Thymus (tissue), 11 donors: ENCODE results near the gene ANKRD24. TPM values are rescaled to one million over a fixed set of nuclear protein-coding genes. Genes with fewer than 3 reads are reported as not detected.

Source experiments
- DNase-seq, 9 donors: peaks; one replicate each; pipeline ENCODE4 v3.0.0-alpha.2; 2013; ENCODE audit warnings: low spot score in 9 of 9, low read depth in 6 of 9, missing footprints in 1 of 9
- H3K27ac ChIP-seq, 2 donors: one replicate each; pipeline ENCODE4 v1.5.1; 2013; ENCODE audit warnings: control low read depth in 1 of 2, low read depth in 1 of 2, low read length in 1 of 2, mild to moderate bottlenecking in 1 of 2, moderate library complexity in 1 of 2
- H3K27me3 ChIP-seq, 2 donors: one replicate each; pipeline ENCODE4 v1.5.1; 2013; ENCODE audit warnings: low read length in 1 of 2; ENCODE audit not compliant: control insufficient read depth in 2 of 2, insufficient read depth in 1 of 2
- H3K36me3 ChIP-seq, 2 donors: one replicate each; pipeline ENCODE4 v1.5.1; 2013; ENCODE audit warnings: low read length in 1 of 2, mild to moderate bottlenecking in 1 of 2, moderate library complexity in 1 of 2; ENCODE audit not compliant: control insufficient read depth in 2 of 2, insufficient read depth in 2 of 2
- H3K4me1 ChIP-seq, 2 donors: one replicate each; pipeline ENCODE4 v1.5.1; 2013; ENCODE audit warnings: low read length in 2 of 2; ENCODE audit not compliant: control insufficient read depth in 2 of 2, insufficient read depth in 2 of 2
- H3K4me3 ChIP-seq, 2 donors: one replicate each; pipeline ENCODE4 v1.5.1; 2013; ENCODE audit warnings: low read length in 2 of 2, control low read depth in 1 of 2, mild to moderate bottlenecking in 1 of 2
- H3K9me3 ChIP-seq, 2 donors: one replicate each; pipeline ENCODE4 v1.5.1; 2013; ENCODE audit warnings: low read length in 1 of 2, mild to moderate bottlenecking in 1 of 2; ENCODE audit not compliant: control insufficient read depth in 2 of 2, insufficient read depth in 1 of 2
- WGBS: extraction: QIAGEN DNeasy Blood & Tissue Kit; methylation state at CpG from one replicate; pipeline ENCODE4 v1.1.7; 2013; 5-methylcytosine and 5-hydroxymethylcytosine counted together
- polyA plus RNA-seq: library from polyadenylated mRNA; stranded (reverse); fragments of 200-250 nt; gene quantifications from one replicate; pipeline ENCODE4 v1.2.3, GENCODE V29; 2013
- total RNA-seq: library from RNA; stranded (reverse); fragments of 120-200 nt; gene quantifications from one replicate; pipeline ENCODE4 v1.2.4, GENCODE V29; 2013
- donor health status: healthy.

ANKRD24 gene
- total and polyA plus RNA-seq, 2 donors: 0.42 to 4.8 TPM

DNA sequence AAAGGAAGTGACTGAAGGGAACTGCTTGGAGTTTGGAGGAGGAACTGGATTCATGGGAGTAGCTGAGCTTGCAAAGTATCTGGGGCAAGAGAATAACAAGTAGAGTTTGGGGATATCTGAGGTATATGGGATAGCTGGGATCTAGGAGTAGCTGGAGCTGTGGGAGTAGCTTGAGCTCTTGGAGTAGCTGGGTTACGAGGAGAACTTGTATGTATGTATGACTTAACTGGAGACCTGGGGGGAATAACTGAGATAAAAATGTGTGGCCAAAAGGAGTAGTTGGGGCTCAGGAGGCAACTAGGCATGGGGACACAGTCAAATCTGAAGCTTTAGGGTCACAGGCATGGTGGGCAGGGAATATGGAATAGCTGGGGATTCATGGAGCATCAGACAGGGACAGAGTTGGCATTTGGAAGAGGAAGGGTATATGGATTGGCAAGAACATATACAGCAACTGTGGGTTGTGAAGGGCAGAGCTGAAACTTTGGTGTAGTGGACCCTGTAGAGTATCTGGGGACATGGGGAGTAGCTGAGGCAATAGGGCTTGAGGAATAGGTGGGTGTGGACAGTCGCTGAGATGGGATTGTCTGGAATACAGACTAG, 18.6 kb downstream of the ANKRD24 start:
- peaks cover 21 to 50% of the 10 kb centered on the region in 2 donors for H3K27me3 ChIP-seq
- DNase-seq: no peak
- no peaks in the 10 kb centered on the region for H3K4me1 ChIP-seq
- no peak overlapping the region for H3K27ac ChIP-seq
- H3K4me3 ChIP-seq: no peak overlapping the region
- H3K36me3 ChIP-seq: no peaks in the 10 kb centered on the region
- 92% methylated on average over 2 of the region's 2 CpGs for WGBS
- H3K9me3 ChIP-seq: no peaks in the 10 kb centered on the region

DNA sequence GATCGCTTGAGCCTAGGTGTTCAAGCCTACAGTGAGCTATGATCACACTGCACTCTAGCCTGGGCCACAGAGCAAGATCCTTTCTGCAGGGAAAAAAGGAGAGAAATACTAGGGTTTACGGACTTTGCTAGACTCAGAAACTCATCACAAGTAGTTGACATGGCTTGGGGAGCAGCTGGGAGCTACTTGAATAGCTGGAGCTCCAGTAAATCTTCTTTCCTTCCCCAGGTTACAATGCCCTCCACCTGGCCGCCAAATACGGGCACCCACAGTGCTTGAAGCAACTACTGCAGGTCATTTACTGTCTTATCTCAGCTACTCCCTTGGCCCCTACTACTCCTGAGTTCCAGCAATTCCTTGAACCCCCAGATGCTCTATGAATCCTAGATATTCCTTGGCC, 19.3 kb downstream of the ANKRD24 start:
- DNase-seq: no peak
- 93% methylated on average over 4 of the region's 4 CpGs for WGBS
- H3K27me3 ChIP-seq: peaks cover 21 to 45% of the 10 kb centered on the region in 2 donors
- no peaks in the 10 kb centered on the region for H3K4me1 ChIP-seq
- H3K27ac ChIP-seq: no peak overlapping the region
- no peaks in the 10 kb centered on the region for H3K9me3 ChIP-seq
- no peak overlapping the region for H3K4me3 ChIP-seq
- H3K36me3 ChIP-seq: no peaks in the 10 kb centered on the region

DNA sequence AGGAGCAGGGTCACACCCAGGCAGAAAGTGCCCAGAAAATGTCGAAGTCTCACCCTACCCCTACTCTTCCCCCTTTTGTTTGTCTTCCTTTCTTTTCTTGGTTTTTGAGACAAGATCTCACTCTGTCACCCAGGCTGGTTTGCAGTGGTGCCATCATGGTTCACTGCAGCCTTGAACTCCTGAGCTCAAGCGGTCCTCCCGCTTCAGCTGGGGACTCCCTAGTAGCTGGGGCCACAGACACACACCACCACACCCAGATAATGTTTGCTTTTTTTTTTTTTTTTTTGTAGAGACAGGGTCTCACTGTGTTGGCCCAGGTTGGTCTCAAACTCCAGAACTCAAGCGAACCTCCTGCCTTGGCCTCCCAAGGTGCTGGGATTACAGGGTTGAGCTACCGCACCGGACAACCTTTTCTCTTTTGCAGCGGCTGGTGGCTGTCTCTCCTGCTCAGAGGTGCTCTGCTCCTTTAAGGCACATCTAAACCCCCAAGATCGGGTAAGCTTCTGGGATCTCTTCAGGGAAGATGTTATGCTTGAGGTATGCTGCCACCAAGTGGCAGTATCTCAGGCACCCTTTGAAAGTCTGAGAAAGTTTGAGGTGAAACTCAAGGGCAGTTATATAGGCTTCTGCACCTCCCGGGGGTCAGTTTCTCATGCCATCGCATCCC, 24.5 kb downstream of the ANKRD24 start:
- H3K9me3 ChIP-seq: no peaks in the 10 kb centered on the region
- no peak for DNase-seq

DNA sequence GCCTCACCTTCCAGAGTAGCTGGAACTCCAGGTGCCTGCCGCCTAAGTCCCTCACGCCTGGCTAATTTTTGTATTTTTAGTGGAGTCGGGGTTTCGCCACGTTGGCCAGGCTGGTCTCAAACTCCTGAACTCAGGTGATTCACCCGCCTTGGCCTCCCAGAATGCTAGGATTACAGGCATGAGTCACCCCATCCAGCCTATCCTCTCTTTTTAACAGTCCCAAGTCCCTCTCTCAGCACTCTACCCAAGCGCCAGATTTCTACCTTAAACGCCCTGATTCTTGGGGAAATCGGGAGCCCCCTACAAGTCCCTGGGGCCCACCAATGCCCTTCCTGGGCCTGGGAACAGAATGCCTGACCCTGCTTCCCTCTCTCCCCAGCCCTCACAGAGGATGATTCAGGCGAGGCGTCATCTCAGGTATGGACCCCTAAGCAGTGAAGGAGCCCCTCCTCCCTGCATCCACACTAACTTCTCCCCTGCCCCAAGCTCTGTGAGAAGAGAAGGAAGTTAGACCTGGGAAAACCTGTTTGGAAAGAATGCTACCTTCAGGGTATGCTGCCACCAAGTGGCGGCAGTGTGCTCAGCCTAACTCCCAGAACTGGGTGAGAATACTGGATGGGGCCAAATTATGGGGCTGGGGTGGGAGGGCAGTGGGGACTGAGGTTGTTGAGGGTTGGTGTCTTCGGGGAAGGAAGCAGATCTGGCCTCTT, 26.1 kb downstream of the ANKRD24 start:
- Histone ChIP-seq H3K9me3 (no peaks in the 10 kb centered on the region), H3K27me3 (no peaks in the 10 kb centered on the region), H3K36me3 (no peaks in the 10 kb centered on the region), H3K4me3 (no peak overlapping the region), H3K27ac (no peak overlapping the region), H3K4me1 (no peaks in the 10 kb centered on the region)
- 84% methylated on average over 13 of the region's 13 CpGs for WGBS
- no peak for DNase-seq

More for the DNA sequence above, 24.5 kb downstream of the ANKRD24 start:
- peaks cover 0 to 4% of the 10 kb centered on the region in 2 donors for H3K27me3 ChIP-seq
- H3K36me3 ChIP-seq: no peaks in the 10 kb centered on the region
- no peaks in the 10 kb centered on the region for H3K4me1 ChIP-seq
- 84% methylated on average over 10 of the region's 10 CpGs for WGBS
- no peak overlapping the region for H3K4me3 ChIP-seq
- no peak overlapping the region for H3K27ac ChIP-seq

DNA sequence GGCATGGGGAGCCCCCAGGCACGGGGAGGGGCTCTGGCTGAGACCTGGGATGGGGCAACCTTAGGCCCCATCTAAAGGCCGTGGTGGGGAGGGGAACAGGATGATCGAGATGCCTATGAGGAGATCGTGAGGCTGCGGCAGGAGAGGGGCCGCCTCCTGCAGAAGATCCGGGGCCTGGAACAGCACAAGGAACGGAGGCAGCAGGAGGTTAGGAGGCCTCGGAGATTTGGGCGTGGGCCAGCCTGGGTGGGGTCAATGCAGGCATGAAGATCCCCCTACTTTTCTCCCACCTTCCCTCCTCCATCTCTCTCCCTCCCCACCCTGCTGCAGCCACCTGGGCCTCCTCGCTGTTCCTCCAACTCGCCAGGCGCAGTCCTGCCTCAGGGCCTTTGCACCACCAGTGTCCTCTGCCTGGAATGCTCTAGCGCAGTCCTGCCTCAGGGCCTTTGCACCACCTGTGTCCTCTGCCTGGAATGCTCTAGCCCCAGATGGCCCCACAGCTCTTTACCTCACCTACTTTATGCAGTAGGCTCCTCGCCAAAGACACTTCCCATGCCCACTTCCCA, 27.8 kb downstream of the ANKRD24 start:
- no peak for DNase-seq
- Histone ChIP-seq H3K36me3 (no peaks in the 10 kb centered on the region), H3K9me3 (no peaks in the 10 kb centered on the region), H3K4me3 (no peak overlapping the region), H3K27ac (no peak overlapping the region), H3K4me1 (no peaks in the 10 kb centered on the region), H3K27me3 (no peaks in the 10 kb centered on the region)
- WGBS: 80% methylated on average over 15 of the region's 15 CpGs

DNA sequence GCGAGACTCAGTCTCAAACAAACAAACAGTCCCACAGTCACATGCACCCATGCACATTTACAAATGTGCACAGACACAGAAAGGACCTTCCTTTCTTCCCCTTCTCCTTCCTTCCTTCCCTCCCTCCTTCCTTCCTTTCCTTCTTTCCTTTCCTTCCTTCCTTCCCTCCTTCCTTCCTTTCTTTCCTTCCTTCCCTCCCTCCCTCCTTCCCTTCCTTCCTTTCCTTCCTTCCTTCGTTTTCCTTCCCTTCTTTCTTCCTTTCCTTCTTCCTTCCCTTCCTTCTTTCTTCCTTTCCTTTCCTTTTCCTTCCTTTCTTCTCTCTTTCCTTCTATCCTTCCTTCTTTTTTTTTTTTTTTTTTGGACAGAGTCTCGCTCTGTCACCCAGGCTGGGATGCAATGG, 30.6 kb downstream of the ANKRD24 start:
- Histone ChIP-seq H3K9me3 (peaks cover 0 to 8% of the 10 kb centered on the region in 2 donors), H3K4me3 (no peak overlapping the region), H3K27me3 (no peaks in the 10 kb centered on the region), H3K4me1 (no peaks in the 10 kb centered on the region), H3K36me3 (no peaks in the 10 kb centered on the region), H3K27ac (no peak overlapping the region)
- DNase-seq: no peak
- 85% methylated on average over 3 of the region's 3 CpGs for WGBS

DNA sequence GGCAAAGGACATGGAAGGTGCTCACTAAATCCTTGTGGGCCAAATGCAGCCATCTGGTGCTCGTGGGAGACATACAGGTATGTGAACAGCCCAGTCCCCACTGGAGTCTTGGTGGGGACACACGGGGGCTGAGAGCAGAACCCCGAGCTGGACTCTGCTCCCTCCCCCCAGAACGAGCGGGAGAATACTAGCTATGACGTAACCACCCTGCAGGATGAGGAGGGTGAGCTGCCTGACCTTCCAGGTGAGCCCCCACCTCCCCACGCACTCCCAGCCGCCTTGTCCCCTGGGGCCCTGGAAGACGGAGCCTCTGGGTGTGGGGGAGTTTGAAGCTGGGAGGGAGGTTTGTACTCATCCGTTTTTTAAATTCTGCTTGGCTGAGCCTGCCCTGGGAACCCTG, 33.3 kb downstream of the ANKRD24 start:
- 85% methylated on average over 10 of the region's 10 CpGs for WGBS

GRCh38 chr19:4216846-4217245, 34.4 kb downstream of the ANKRD24 start:
- DNase-seq: no peak
- H3K36me3 ChIP-seq: no peaks in the 10 kb centered on the region
- no peaks in the 10 kb centered on the region for H3K4me1 ChIP-seq
- H3K4me3 ChIP-seq: no peak overlapping the region
- H3K27ac ChIP-seq: no peak overlapping the region
- no peaks in the 10 kb centered on the region for H3K27me3 ChIP-seq
- WGBS: 86% methylated on average over 6 of the region's 6 CpGs
- H3K9me3 ChIP-seq: peaks cover 0 to 8% of the 10 kb centered on the region in 2 donors

More for the DNA sequence above, 33.3 kb downstream of the ANKRD24 start:
- Histone ChIP-seq H3K4me1 (no peaks in the 10 kb centered on the region), H3K27me3 (no peaks in the 10 kb centered on the region), H3K9me3 (peaks cover 0 to 8% of the 10 kb centered on the region in 2 donors), H3K27ac (no peak overlapping the region), H3K36me3 (no peaks in the 10 kb centered on the region), H3K4me3 (no peak overlapping the region)
- DNase-seq: no peak
